HG02642 (cell line): ENCODE measurements around the gene LRRC58.
"Not testable (repeated sequence)": the region's sequence is repeated elsewhere in the genome, so short reads cannot be mapped to it uniquely, and the experiment has no call there.

Source experiments
- ATAC-seq: cut with Tn5 transposase; IDR thresholded peaks from one replicate; pipeline ENCODE4 v1.9.1; 2021; ENCODE audit warnings: mild to moderate bottlenecking; ENCODE audit not compliant: unreplicated experiment, poor library complexity

The LRRC58 gene

GRCh38 chr3:120348991-120349854 lies at the start of gene LRRC58:
Gene LRRC58, minus strand, starts transcription at chr3:120349354. Its CDS starts 111 bp downstream, at chr3:120349243.
- peak; percentile 90 for ATAC-seq

GRCh38 chr3:120396469-120396868 lies 47.3 kb upstream of the LRRC58 start:
- no peak for ATAC-seq

DNA sequence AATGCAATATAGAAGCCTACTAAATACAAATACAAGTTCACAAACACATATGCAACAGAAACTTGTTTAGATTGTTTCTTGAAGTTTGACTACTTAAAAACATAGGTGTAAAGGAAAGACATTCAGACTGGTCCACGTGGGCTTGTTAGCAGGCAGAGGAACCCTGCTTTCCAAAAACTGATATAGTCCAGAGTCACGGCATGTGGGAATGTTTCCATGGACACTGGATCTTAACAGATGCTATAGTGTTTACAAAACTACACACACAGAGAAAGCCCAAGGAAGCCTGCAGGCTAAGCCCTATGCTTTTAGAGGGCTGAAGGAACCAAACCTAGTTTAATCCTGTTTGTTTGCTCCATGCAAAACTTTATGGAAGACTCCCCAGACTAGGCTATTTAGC lies 45.2 kb upstream of the LRRC58 start:
- ATAC-seq: no peak

- ATAC-seq: no peak
Measured at GRCh38 chr3:120393761-120394160, 44.6 kb upstream of the LRRC58 start.

DNA sequence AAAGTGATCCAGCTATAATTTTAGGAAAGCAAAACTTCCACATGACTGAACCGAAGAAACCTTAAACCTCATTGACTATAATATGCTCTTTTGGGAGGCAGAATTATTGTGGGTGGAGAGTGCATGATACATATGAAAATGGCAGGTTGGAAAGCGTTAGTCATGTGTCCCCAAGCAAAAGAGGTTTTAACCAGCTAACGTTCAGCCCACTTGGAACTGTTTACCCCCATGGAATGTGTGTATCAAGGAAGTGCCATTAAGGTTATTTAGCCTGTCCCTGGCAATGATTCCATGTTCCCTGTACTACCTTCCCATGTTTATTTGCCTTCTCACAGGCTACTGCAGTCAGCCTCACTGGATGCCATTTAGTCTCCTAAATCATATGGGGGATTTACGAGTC lies 44.1 kb upstream of the LRRC58 start:
- ATAC-seq: no peak

DNA sequence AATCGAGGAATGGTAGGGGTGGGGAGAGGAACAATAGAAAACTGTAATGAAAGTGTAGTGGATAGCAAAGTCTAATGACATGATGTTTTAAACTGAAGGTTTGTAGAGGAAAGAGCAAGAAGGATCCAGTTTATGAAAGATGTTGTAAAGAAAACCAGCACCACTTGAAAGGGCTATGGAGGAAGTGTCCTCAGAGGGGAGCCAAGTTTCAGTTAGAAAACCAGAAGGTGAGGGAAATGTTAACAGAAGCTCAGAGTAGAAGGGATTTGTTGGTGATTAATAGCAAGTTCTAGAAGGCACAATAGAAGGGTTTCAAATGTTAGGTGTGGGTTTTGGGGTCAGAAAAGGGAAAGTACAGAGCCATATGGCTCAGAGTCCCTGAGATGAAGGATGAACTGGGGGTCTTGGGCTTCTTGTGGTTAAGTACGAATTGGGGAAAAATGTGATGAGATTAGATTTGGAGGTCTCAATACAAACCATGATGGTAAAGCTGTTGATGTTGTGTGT lies 33.8 kb upstream of the LRRC58 start:
- no peak for ATAC-seq

GRCh38 chr3:120381503-120381902 lies 32.3 kb upstream of the LRRC58 start:
- no peak for ATAC-seq

GRCh38 chr3:120377948-120378347 lies 28.8 kb upstream of the LRRC58 start:
- not testable (repeated sequence) for ATAC-seq

- no peak for ATAC-seq
Measured at GRCh38 chr3:120370463-120370862, 21.3 kb upstream of the LRRC58 start.

DNA sequence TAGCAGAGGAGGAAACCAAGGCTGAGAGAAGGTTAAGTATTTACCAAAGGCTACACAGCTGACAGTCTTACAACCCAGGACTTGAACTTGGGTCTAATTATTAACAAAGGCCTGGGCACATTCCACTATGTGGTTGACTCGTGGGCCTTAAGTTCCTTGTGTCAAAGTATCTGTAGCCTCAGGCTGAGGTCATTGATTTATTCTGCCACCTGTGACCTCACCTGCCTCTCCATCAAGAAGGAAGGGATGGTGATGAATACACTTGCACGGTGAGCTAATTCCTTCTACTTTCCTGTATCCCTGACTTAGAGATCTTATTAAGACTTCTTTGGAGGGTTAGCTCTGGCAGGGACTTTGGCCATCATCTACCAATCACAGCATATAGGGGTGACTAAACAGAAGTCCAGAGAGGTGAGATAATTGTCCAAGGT lies 19.9 kb upstream of the LRRC58 start:
- peak; percentile 91 for ATAC-seq

GRCh38 chr3:120368172-120368571 lies 19.0 kb upstream of the LRRC58 start:
- peak; percentile 33 for ATAC-seq

- no peak for ATAC-seq
Measured at GRCh38 chr3:120364821-120365220, 15.7 kb upstream of the LRRC58 start.

- ATAC-seq: no peak
Measured at GRCh38 chr3:120364101-120364500, 14.9 kb upstream of the LRRC58 start.

GRCh38 chr3:120357807-120358206 lies 8.7 kb upstream of the LRRC58 start:
- ATAC-seq: no peak

GRCh38 chr3:120355486-120355885 lies 6.3 kb upstream of the LRRC58 start:
- no peak for ATAC-seq

DNA sequence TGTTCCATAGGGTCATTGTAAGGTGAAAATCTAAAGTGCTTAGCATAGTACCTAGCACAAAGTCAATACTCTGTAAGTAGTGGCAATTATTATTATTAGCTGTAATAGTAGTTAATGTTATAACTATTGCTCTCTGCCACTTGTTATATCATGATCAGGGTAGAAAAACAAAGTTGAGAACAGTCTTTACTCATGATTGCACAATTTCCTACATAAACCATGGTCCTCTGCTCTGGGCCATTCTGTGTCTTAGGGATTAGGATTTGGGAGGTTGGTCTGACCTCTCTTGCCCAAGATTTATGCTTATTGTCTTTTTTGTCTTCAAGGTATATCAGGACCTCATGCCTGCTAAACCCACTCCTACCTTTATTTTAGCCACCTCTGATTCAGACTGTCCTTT lies 4.3 kb upstream of the LRRC58 start:
- no peak for ATAC-seq

DNA sequence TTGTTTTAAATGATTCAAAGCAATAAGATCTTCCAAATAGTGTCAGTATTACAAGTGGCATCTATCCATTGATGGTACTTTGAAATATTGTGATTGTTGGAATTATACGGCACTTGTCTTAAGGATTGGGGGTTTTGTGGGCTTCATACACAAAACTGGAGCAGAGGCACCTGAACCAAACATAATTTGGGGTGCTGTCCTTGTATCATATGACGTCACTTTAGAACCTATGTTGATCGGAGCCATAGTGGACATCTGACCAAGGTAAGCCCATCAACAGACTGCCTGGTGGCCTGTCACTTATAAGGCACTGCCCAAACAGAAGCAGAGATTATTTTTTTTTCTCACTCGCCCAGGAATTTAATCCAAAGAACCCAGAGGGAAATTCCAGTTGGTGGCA lies 2.9 kb upstream of the LRRC58 start:
- ATAC-seq: no peak

DNA sequence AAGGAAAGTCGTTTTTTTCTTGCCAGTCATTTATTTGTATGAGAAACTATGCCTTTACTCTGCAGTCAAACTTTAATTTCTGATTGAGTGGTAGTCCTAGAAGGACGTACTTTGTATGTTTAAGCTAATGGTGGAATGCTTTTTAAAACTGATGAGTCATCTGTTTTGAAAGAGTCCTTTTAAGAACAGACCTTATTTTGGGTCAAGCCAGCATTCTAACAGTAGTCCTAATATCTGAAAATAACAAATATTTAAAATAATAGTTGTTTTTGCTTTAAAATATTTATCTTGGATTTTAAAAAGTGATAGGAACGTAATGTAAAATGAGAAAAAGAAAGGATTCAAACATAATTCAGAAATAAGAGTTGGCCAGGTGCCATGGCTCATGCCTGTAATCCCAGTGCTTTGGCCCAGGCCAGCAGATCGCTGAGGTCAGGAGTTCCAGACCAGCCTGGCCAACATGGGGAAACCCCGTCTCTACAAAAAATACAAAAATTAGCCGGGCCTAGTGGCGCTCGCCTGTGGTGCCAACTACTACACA lies 1.3 kb upstream of the LRRC58 start:
- ATAC-seq: no peak

GRCh38 chr3:120349855-120350125 lies 636 bp upstream of the LRRC58 start:
- ATAC-seq: no peak

GRCh38 chr3:120348065-120348990 lies 826 bp downstream of the LRRC58 start:
- ATAC-seq: peak; percentile 61

DNA sequence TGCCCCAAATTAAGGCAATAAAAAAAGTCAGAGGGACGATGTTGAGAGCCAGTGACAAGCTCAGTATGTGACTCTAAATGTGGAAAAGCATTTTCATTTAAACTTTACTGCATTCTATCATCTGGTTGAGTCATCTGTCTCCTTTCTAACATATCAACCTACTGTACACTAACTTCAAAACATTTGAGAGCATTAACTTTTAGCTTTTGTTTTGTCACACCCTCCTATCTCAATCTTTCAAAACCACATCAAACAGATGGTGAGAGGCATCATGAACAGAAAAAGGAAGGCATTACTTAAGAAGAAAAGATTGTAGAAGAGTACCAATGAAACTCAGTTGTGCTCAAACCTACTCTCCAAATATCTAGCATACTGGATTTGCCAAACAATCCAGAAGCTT lies 4.8 kb downstream of the LRRC58 start:
- ATAC-seq: no peak
